WTC11 (cell line): ENCODE results near the gene BCL7C. TPM values are rescaled to one million over a fixed set of nuclear protein-coding genes. Genes with fewer than 3 reads are reported as not detected.

Experiments used
- ATAC-seq: fragments of 200-7000 bp; cut with Tn5 transposase; 2 replicates; pipeline ENCODE4 v1.10.0; 2021; ENCODE audit warnings: mild to moderate bottlenecking, moderate library complexity
- CTCF ChIA-PET: fragments of 300-600 bp; sonication (Branson Sonifier 250); formaldehyde crosslinking; loops from one replicate; lab custom pipeline; 2021; ENCODE audit warnings: antibody characterized with exemption; lab: Charles Lee
- POLR2A ChIA-PET: fragments of 350-600 bp; sonication (Branson Sonifier 250); formaldehyde crosslinking; loops from one replicate; lab custom pipeline; 2021; ENCODE audit warnings: antibody characterized with exemption; lab: Charles Lee
- DNase-seq: peaks from one replicate; pipeline ENCODE4 v3.0.0; 2021; ENCODE audit warnings: low spot score
- H3K27ac Mint-ChIP-seq: 2 replicates; pipeline ENCODE4 v1.8.0; 2021; ENCODE audit warnings: mixed read lengths
- H3K27me3 Mint-ChIP-seq: 2 replicates; pipeline ENCODE4 v1.8.0; 2021; ENCODE audit warnings: low read depth, mild to moderate bottlenecking, moderate library complexity, mixed read lengths
- H3K36me3 Mint-ChIP-seq: 2 replicates; pipeline ENCODE4 v1.8.0; 2021; ENCODE audit warnings: mixed read lengths
- H3K4me1 Mint-ChIP-seq: 2 replicates; pipeline ENCODE4 v1.8.0; 2022; ENCODE audit warnings: mixed read lengths
- H3K4me3 Mint-ChIP-seq: 2 replicates; pipeline ENCODE4 v1.8.0; 2021; ENCODE audit warnings: mild to moderate bottlenecking, moderate library complexity, mixed read lengths
- H3K9me3 Mint-ChIP-seq: 2 replicates; pipeline ENCODE4 v1.8.0; 2021; ENCODE audit warnings: mixed read lengths
- CREB1 ChIP-seq: sonication (generic); formaldehyde crosslinking; IDR thresholded peaks from 2 replicates; pipeline ENCODE4 v1.8.0; 2023; ENCODE audit warnings: mild to moderate bottlenecking, missing genetic modification reagents
- CREM ChIP-seq: sonication (generic); formaldehyde crosslinking; IDR thresholded peaks from 2 replicates; pipeline ENCODE4 v1.8.1; 2022; ENCODE audit warnings: mild to moderate bottlenecking, missing genetic modification reagents, moderate library complexity
- CTCF ChIP-seq: fragments of 200-600 bp; IDR thresholded peaks from 2 replicates; pipeline ENCODE4 v1.8.0; 2022; ENCODE audit warnings: antibody characterized with exemption
- E2F4 ChIP-seq: sonication (generic); formaldehyde crosslinking; IDR thresholded peaks from 2 replicates; pipeline ENCODE4 v1.8.1; 2022; ENCODE audit warnings: low read depth, mild to moderate bottlenecking, moderate library complexity, missing genetic modification reagents, borderline replicate concordance
- ETV6 ChIP-seq: sonication (generic); formaldehyde crosslinking; IDR thresholded peaks from 2 replicates; pipeline ENCODE4 v1.8.1; 2022; ENCODE audit warnings: mild to moderate bottlenecking, missing genetic modification reagents
- FOXK1 ChIP-seq: sonication (generic); formaldehyde crosslinking; IDR thresholded peaks from 2 replicates; pipeline ENCODE4 v1.8.0; 2022; ENCODE audit warnings: mild to moderate bottlenecking, moderate library complexity, missing genetic modification reagents
- GABPB1 ChIP-seq: sonication (generic); formaldehyde crosslinking; IDR thresholded peaks from 2 replicates; pipeline ENCODE4 v1.8.1; 2023; ENCODE audit warnings: mild to moderate bottlenecking, missing genetic modification reagents
- GTF2I ChIP-seq: fragments of 250-450 bp; sonication (Bioruptor Pico); conservative IDR thresholded peaks from 2 replicates; pipeline ENCODE4 v1.4.0; 2021; ENCODE audit warnings: mild to moderate bottlenecking
- JAZF1 ChIP-seq: fragments of 250-450 bp; sonication (Bioruptor Pico); IDR thresholded peaks from 2 replicates; pipeline ENCODE4 v1.9.0; 2021; ENCODE audit warnings: moderate library complexity, mild to moderate bottlenecking, inconsistent platforms
- KAT7 ChIP-seq: sonication (generic); formaldehyde crosslinking; IDR thresholded peaks from 2 replicates; pipeline ENCODE4 v1.8.1; 2023; ENCODE audit warnings: missing genetic modification reagents, mild to moderate bottlenecking, borderline replicate concordance
- MXD4 ChIP-seq: fragments of 250-450 bp; sonication (Bioruptor Pico); IDR thresholded peaks from 2 replicates; pipeline ENCODE4 v1.8.0; 2021; ENCODE audit warnings: mild to moderate bottlenecking, moderate library complexity, borderline replicate concordance
- MYBL2 ChIP-seq: sonication (generic); formaldehyde crosslinking; IDR thresholded peaks from 2 replicates; pipeline ENCODE4 v1.8.1; 2023; ENCODE audit warnings: mild to moderate bottlenecking, moderate library complexity, missing genetic modification reagents
- PREB ChIP-seq: sonication (generic); formaldehyde crosslinking; IDR thresholded peaks from 2 replicates; pipeline ENCODE4 v1.8.1; 2022; ENCODE audit warnings: mild to moderate bottlenecking, missing genetic modification reagents, moderate library complexity, borderline replicate concordance
- RORB ChIP-seq: fragments of 250-450 bp; sonication (Bioruptor Pico); IDR thresholded peaks from 2 replicates; pipeline ENCODE4 v1.9.0; 2021; ENCODE audit warnings: mild to moderate bottlenecking
- SMAD4 ChIP-seq: sonication (generic); formaldehyde crosslinking; IDR thresholded peaks from 2 replicates; pipeline ENCODE4 v1.8.0; 2022; ENCODE audit warnings: mild to moderate bottlenecking, missing genetic modification reagents
- TEAD4 ChIP-seq: sonication (generic); formaldehyde crosslinking; IDR thresholded peaks from 2 replicates; pipeline ENCODE4 v1.8.0; 2022; ENCODE audit warnings: mild to moderate bottlenecking, missing genetic modification reagents
- TP53 ChIP-seq: sonication (generic); formaldehyde crosslinking; IDR thresholded peaks from 2 replicates; pipeline ENCODE4 v1.8.1; 2023; ENCODE audit warnings: mild to moderate bottlenecking, missing genetic modification reagents
- USF2 ChIP-seq: sonication (generic); formaldehyde crosslinking; IDR thresholded peaks from 2 replicates; pipeline ENCODE4 v1.8.1; 2023; ENCODE audit warnings: mild to moderate bottlenecking, missing genetic modification reagents, moderate library complexity
- ZBTB43 ChIP-seq: sonication (generic); formaldehyde crosslinking; IDR thresholded peaks from 2 replicates; pipeline ENCODE4 v1.8.1; 2023; ENCODE audit warnings: mild to moderate bottlenecking, missing genetic modification reagents
- ZNF121 ChIP-seq: sonication (generic); formaldehyde crosslinking; IDR thresholded peaks from 2 replicates; pipeline ENCODE4 v1.8.0; 2023; ENCODE audit warnings: missing genetic modification reagents
- ZNF232 ChIP-seq: sonication (generic); formaldehyde crosslinking; IDR thresholded peaks from 2 replicates; pipeline ENCODE4 v1.8.0; 2022; ENCODE audit warnings: mild to moderate bottlenecking, missing genetic modification reagents
- ZNF423 ChIP-seq: fragments of 250-450 bp; sonication (Bioruptor Pico); IDR thresholded peaks from 2 replicates; pipeline ENCODE4 v2.1.2; 2022; ENCODE audit warnings: mild to moderate bottlenecking, moderate library complexity
- ZNF671 ChIP-seq: fragments of 250-450 bp; sonication (Bioruptor Pico); IDR thresholded peaks from 2 replicates; pipeline ENCODE4 v1.8.0; 2021; ENCODE audit warnings: mild to moderate bottlenecking
- total RNA-seq: library from RNA; stranded (reverse); gene quantifications from 3 replicates; pipeline ENCODE4 v1.2.3, GENCODE V29; 2021
- TF ChIP-seq, protein P1 (sequence below): sonication (generic); formaldehyde crosslinking; IDR thresholded peaks from 2 replicates; pipeline ENCODE4 v1.8.0; 2023; ENCODE audit warnings: mild to moderate bottlenecking, missing genetic modification reagents
- TF ChIP-seq, protein P2 (sequence below): fragments of 250-450 bp; sonication (Bioruptor Pico); IDR thresholded peaks from 2 replicates; pipeline ENCODE4 v1.9.0; 2021; ENCODE audit warnings: mild to moderate bottlenecking
- TF ChIP-seq, protein P3 (sequence below): sonication (generic); formaldehyde crosslinking; IDR thresholded peaks from 2 replicates; pipeline ENCODE4 v1.8.1; 2023; ENCODE audit warnings: mild to moderate bottlenecking, missing genetic modification reagents, moderate library complexity

The BCL7C gene
- total RNA-seq, 1 experiment from 2014 or later: 18.3 TPM

DNA sequence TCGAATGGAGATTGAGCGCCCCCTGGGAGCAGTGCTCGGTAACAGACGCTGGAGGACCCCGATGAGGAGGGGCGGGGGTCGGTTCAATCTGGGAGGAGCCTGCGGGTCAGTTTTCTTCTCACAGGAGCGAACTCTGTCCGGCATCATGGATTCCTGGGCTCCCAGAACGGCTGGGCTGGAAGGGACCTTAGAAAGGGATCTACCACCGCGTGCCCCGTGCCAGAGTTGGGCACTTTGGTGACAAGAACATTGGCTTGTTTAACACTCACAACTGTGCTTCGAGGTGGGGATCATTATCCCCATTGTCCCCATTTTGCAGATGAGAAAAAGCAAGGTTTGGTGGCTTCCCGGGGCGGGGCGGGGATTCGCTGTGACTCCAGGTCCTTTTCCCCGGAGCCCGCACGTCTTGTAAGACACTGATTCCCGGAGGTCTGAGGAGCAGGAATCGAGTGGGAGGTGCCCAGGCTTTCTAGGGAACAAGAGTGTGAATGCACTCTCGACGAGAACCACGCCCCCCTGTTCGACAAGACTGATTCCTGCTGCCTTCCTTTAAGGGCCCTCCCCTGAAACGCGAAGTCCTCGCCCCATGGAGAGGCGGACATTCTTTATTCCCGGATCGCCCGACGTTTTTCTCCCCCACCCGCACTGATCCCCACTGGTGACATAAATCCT, 28.0 kb upstream of the BCL7C start:
- peak overlapping the region; percentile 99 for H3K27ac Mint-ChIP-seq
- H3K4me1 Mint-ChIP-seq: peaks cover 17% of the 10 kb centered on the region
- peak overlapping the region; percentile 99 for H3K4me3 Mint-ChIP-seq
- H3K9me3 Mint-ChIP-seq: no peaks in the 10 kb centered on the region
- DNase-seq (peak; percentile 98), ATAC-seq (peak; percentile 25)
- H3K27me3 Mint-ChIP-seq: no peaks in the 10 kb centered on the region; the same call in 1 of the 2 replicates
- peaks cover 9% of the 10 kb centered on the region; the same call in 1 of the 2 replicates for H3K36me3 Mint-ChIP-seq
- ChIA-PET CTCF (interaction anchor here (0.7 to 1.8 kb wide), 2 partner anchors 20 to 77 kb away, joined by 3 to 10 read pairs; no protein-coding TSS in a partner anchor), POLR2A (interaction anchor here (0.9 kb wide), 1 partner anchor 21 kb away, joined by 3 read pairs; no protein-coding TSS in a partner anchor)
- TF ChIP-seq, protein P1, sequence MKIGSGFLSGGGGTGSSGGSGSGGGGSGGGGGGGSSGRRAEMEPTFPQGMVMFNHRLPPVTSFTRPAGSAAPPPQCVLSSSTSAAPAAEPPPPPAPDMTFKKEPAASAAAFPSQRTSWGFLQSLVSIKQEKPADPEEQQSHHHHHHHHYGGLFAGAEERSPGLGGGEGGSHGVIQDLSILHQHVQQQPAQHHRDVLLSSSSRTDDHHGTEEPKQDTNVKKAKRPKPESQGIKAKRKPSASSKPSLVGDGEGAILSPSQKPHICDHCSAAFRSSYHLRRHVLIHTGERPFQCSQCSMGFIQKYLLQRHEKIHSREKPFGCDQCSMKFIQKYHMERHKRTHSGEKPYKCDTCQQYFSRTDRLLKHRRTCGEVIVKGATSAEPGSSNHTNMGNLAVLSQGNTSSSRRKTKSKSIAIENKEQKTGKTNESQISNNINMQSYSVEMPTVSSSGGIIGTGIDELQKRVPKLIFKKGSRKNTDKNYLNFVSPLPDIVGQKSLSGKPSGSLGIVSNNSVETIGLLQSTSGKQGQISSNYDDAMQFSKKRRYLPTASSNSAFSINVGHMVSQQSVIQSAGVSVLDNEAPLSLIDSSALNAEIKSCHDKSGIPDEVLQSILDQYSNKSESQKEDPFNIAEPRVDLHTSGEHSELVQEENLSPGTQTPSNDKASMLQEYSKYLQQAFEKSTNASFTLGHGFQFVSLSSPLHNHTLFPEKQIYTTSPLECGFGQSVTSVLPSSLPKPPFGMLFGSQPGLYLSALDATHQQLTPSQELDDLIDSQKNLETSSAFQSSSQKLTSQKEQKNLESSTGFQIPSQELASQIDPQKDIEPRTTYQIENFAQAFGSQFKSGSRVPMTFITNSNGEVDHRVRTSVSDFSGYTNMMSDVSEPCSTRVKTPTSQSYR (CRISPR knock-in tag): no peak
- no peak for TF ChIP-seq ZNF232 (CRISPR knock-in tag)
- TF ChIP-seq PREB (CRISPR knock-in tag): no peak
- TF ChIP-seq GTF2I (CRISPR knock-in tag): peak; percentile 98
- peak; percentile 14; the same call in 1 of the 2 replicates for TF ChIP-seq USF2
- no peak for TF ChIP-seq SMAD4 (CRISPR knock-in tag)
- no peak for TF ChIP-seq CREM (CRISPR knock-in tag)
- no peak for TF ChIP-seq ZBTB43 (CRISPR knock-in tag)
- TF ChIP-seq RORB: no peak
- TF ChIP-seq, protein P2, sequence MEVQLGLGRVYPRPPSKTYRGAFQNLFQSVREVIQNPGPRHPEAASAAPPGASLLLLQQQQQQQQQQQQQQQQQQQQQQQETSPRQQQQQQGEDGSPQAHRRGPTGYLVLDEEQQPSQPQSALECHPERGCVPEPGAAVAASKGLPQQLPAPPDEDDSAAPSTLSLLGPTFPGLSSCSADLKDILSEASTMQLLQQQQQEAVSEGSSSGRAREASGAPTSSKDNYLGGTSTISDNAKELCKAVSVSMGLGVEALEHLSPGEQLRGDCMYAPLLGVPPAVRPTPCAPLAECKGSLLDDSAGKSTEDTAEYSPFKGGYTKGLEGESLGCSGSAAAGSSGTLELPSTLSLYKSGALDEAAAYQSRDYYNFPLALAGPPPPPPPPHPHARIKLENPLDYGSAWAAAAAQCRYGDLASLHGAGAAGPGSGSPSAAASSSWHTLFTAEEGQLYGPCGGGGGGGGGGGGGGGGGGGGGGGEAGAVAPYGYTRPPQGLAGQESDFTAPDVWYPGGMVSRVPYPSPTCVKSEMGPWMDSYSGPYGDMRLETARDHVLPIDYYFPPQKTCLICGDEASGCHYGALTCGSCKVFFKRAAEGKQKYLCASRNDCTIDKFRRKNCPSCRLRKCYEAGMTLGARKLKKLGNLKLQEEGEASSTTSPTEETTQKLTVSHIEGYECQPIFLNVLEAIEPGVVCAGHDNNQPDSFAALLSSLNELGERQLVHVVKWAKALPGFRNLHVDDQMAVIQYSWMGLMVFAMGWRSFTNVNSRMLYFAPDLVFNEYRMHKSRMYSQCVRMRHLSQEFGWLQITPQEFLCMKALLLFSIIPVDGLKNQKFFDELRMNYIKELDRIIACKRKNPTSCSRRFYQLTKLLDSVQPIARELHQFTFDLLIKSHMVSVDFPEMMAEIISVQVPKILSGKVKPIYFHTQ (CRISPR knock-in tag): no peak
- no peak for TF ChIP-seq CREB1
- TF ChIP-seq CTCF: peak; percentile 84
- TF ChIP-seq, protein P3, sequence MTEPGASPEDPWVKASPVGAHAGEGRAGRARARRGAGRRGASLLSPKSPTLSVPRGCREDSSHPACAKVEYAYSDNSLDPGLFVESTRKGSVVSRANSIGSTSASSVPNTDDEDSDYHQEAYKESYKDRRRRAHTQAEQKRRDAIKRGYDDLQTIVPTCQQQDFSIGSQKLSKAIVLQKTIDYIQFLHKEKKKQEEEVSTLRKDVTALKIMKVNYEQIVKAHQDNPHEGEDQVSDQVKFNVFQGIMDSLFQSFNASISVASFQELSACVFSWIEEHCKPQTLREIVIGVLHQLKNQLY (CRISPR knock-in tag): no peak
- TF ChIP-seq KAT7: no peak
- peak; percentile 62; the same call in 1 of the 2 replicates for TF ChIP-seq FOXK1 (CRISPR knock-in tag)
- no peak for TF ChIP-seq JAZF1 (CRISPR knock-in tag)
- TF ChIP-seq TEAD4: no peak
- no peak for TF ChIP-seq E2F4 (CRISPR knock-in tag)
- 0 out of 2 replicates have a peak, but pooled peaks have one; percentile 19 for TF ChIP-seq ETV6 (CRISPR knock-in tag)
- TF ChIP-seq MYBL2 (CRISPR knock-in tag): no peak
- TF ChIP-seq GABPB1 (CRISPR knock-in tag): peak; percentile 54; the same call in 1 of the 2 replicates
- TF ChIP-seq ZNF423 (CRISPR knock-in tag): no peak
- no peak for TF ChIP-seq ZNF671
- no peak for TF ChIP-seq TP53 (CRISPR knock-in tag)
- TF ChIP-seq MXD4: no peak
- TF ChIP-seq ZNF121 (CRISPR knock-in tag): no peak
